ENCODE measurements around the gene FBRS. TPM values are rescaled to one million over a fixed set of nuclear protein-coding genes. Genes with fewer than 3 reads are reported as not detected.
"Not testable (repeated sequence)": the region's sequence is repeated elsewhere in the genome, so short reads cannot be mapped to it uniquely, and the experiment has no call there.

FBRS gene
- total RNA-seq, 2 donors from 2014 or later, result 65.1 to 74.2 TPM

DNA sequence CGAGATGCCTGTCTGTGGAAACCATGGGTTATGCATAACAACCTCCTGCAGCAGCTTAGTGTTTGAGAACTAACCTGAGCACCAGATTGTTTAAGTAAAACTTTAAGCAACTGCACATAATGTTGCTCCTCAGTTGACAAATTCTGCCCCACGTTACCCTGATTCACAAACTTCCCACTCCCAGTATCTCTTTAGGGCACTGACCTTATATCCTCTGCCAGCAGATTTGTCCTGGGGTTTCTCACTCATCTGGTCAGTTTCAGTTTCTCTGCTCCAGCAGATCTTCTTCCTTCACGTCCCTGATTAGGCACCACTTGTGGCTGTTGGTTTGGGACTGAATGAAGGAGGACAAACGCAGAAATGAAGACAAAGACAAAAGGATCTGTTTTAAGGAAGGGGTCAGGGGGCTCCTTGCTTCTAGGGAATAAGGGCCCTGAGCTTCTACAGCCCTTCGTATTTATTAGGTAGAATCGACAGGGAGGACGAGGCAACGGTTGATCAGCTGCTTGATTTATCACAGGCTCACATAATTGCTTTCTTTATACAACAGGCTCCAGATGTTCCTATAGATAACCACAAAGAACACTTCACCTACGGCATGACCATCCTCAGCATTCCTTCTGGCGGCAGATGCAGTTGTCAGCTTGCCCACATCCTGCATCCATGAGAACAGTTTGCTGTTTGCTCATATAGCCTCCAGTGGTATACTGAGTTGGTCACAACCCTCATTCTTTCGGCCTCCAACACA is 34.5 kb upstream of the FBRS start:
- intact Hi-C loops (cut with DNase I), result loop anchor here (10.0 kb wide), 1 partner anchor 189 kb away; the partner anchor contains the start of gene DCTPP1
- Histone ChIP-seq H3K27me3 (no peaks in the 10 kb centered on the region), H3K9ac (ENCODE audit: low read depth in 2 of 2, low read length in 2 of 2) (no peak overlapping the region), H3K9me3 (no peaks in the 10 kb centered on the region), H3K4me3 (no peak overlapping the region), H3K4me1 (no peaks in the 10 kb centered on the region), H3K27ac (no peak overlapping the region), H3K36me3 (no peaks in the 10 kb centered on the region)
- TF ChIP-seq, protein P1, sequence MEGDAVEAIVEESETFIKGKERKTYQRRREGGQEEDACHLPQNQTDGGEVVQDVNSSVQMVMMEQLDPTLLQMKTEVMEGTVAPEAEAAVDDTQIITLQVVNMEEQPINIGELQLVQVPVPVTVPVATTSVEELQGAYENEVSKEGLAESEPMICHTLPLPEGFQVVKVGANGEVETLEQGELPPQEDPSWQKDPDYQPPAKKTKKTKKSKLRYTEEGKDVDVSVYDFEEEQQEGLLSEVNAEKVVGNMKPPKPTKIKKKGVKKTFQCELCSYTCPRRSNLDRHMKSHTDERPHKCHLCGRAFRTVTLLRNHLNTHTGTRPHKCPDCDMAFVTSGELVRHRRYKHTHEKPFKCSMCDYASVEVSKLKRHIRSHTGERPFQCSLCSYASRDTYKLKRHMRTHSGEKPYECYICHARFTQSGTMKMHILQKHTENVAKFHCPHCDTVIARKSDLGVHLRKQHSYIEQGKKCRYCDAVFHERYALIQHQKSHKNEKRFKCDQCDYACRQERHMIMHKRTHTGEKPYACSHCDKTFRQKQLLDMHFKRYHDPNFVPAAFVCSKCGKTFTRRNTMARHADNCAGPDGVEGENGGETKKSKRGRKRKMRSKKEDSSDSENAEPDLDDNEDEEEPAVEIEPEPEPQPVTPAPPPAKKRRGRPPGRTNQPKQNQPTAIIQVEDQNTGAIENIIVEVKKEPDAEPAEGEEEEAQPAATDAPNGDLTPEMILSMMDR (IDR thresholded peaks at IDR 0.05), result no peak
- DNase-seq, result no peak

DNA sequence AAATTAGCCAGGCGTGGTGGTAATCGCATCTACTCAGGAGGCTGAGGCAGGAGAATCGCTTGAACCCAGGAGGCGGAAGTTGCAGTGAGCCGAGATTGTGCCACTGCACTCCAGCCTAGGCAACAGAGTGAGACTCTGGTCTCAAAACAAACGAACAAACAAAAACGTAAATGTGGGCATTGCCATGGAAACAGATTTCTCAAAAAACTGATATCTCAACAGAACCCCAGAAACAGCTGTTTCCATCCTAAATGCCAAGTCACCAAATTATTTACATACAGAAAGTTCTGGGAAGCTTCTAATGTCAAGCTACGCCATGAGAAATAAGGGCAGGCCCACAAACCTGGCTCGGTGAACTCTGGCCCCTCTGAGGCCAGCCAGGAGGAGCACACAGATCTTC is 32.0 kb upstream of the FBRS start:
- no peak overlapping the region for H3K27ac ChIP-seq
- H3K9ac ChIP-seq (ENCODE audit: low read depth in 2 of 2, low read length in 2 of 2), result no peak overlapping the region
- TF ChIP-seq, protein P1 (IDR thresholded peaks at IDR 0.05), result no peak
- no peaks in the 10 kb centered on the region for H3K27me3 ChIP-seq
- no peaks in the 10 kb centered on the region for H3K4me1 ChIP-seq
- no peaks in the 10 kb centered on the region for H3K9me3 ChIP-seq
- DNase-seq, result no peak
- no peak overlapping the region for H3K4me3 ChIP-seq
- H3K36me3 ChIP-seq, result no peaks in the 10 kb centered on the region
- intact Hi-C loops (cut with DNase I), result loop anchor here (10.0 kb wide), 1 partner anchor 191 kb away; the partner anchor contains the start of gene DCTPP1

DNA sequence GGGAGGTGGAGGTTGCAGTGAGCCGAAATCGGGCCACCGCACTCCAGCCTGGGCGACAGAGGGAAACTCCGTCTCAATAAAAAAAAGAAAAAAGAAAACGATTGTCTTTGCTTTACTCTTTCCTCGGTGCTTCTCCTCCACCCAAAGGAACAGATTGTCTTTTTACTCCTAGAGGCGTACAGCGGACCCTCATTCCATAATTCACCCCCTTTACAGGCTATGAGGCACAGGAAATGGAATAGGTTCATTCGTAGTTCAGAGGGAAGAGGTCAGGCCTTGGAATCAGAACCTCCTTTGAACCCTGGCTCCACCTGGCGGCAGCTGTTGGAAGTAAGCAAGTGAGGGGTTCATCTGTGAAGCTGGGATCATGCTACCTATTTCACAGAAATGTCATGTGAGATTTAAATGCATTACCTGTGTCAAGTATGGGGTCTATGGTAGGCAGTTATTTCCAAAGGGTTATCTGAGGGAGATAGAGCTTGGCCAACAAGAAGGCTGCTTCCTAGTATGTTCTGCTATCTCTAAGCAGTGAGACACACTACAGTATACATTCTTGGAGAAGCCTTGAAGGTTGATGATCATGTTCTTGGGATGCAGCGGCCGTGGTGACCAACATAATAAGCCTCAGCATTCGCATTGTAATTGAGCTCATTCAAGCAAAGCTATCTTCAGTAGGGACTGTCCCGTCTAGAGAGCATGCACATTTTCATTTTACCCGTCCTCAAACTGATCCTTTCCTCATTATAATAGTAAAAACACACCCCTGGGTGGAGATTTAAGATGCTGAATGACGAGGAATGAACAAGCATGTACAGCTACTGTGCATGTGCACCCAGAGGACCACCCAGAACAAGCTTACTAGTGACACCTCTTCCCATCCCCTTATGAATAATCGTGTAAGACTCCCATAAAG is 29.3 kb upstream of the FBRS start:
- no peaks in the 10 kb centered on the region for H3K27me3 ChIP-seq
- H3K4me1 ChIP-seq, result no peaks in the 10 kb centered on the region
- no peak overlapping the region for H3K4me3 ChIP-seq
- H3K36me3 ChIP-seq, result no peaks in the 10 kb centered on the region
- intact Hi-C loops (cut with DNase I), result loop anchor here (10.0 kb wide), 1 partner anchor 194 kb away; the partner anchor contains the start of gene DCTPP1
- no peak overlapping the region for H3K9ac ChIP-seq (ENCODE audit: low read depth in 2 of 2, low read length in 2 of 2)
- peak; percentile 97 for DNase-seq
- TF ChIP-seq, protein P1 (IDR thresholded peaks at IDR 0.05), result peak; percentile 87
- no peaks in the 10 kb centered on the region for H3K9me3 ChIP-seq
- no peak overlapping the region for H3K27ac ChIP-seq

DNA sequence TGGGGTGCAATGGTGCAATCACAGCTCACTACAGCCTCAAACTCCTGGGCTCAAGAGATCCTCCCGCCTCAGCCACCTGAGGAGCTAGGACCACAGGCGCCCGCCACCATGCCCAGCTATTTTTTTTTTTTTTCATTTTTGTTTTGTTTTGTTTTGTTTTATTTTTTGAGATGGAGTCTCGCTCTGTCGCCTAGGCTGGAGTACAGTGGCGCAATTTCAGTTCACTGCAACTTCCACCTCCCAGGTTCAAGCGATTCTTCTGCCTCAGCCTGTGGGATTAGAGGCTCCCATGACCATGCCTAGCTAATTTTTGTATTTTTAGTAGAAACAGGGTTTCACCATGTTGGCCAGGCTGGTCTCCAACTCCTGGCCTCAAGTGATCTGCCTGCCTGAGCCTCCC is 25.8 kb upstream of the FBRS start:
- intact Hi-C loops (cut with DNase I); H3K4me1 ChIP-seq; H3K4me3 ChIP-seq; H3K9me3 ChIP-seq; H3K27ac ChIP-seq; DNase-seq; H3K9ac ChIP-seq (ENCODE audit: low read depth in 2 of 2, low read length in 2 of 2); H3K36me3 ChIP-seq; H3K27me3 ChIP-seq: not testable (repeated sequence)

DNA sequence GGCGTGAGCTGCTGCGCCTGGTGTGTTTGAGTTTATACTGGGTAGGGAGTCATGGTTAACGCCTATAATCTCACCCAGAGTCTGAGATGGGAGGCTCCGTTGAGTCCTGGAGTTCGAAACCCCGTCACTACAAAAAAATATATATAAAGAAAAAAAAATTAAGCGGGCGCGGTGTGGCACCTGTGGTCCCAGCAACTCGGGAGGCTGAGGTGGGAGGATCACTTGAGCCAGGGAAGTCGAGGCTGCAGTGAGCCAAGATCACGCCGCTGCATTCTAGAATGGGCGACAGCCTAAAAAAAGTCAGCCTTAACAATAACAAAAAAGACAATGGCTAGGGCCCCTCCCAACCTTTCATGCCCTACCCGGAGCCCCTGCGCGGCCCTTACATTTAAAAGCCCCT is 24.7 kb upstream of the FBRS start:
- H3K36me3 ChIP-seq, result no peaks in the 10 kb centered on the region
- DNase-seq, result no peak
- H3K9me3 ChIP-seq, result no peaks in the 10 kb centered on the region
- no peaks in the 10 kb centered on the region for H3K4me1 ChIP-seq
- no peaks in the 10 kb centered on the region for H3K27me3 ChIP-seq
- peak overlapping the region; percentile 93 for H3K27ac ChIP-seq
- intact Hi-C loops (cut with DNase I), result no loop called here
- H3K4me3 ChIP-seq, result peak overlapping the region; percentile 69
- TF ChIP-seq, protein P1 (IDR thresholded peaks at IDR 0.05), result no peak
- peak overlapping the region; percentile 76 to 77 for H3K9ac ChIP-seq (ENCODE audit: low read depth in 2 of 2, low read length in 2 of 2)

All from colonic mucosa (tissue), 4 donors.